GM10248 (cell line): Measurements from ENCODE around the gene TUBG2.
A peak's percentile ranks its signal among the peaks of the same experiment; 100 is the strongest.

ENCODE experiments used
- CTCF ChIA-PET: fragments of 300-600 bp; sonication (Branson Sonifier 250); formaldehyde crosslinking; extraction: SDS; loops from one replicate; lab custom pipeline; 2021; ENCODE audit warnings: antibody characterized with exemption; lab: Yijun Ruan, JAX
- POLR2A ChIA-PET: fragments of 350-650 bp; sonication (Branson Sonifier 250); formaldehyde crosslinking; extraction: SDS; loops from one replicate; lab custom pipeline; 2020; ENCODE audit warnings: antibody characterized with exemption; lab: Yijun Ruan, JAX
- DNase-seq: peaks from one replicate; pipeline ENCODE4 v3.0.0; 2012; ENCODE audit errors: extremely low spot score
- TF ChIP-seq, protein P1 (sequence below): IDR thresholded peaks from 2 replicates; pipeline ENCODE4 v1.5.1; 2012; ENCODE audit warnings: mild to moderate bottlenecking, low read depth; ENCODE audit errors: extremely low read depth, missing control alignments, control extremely low read depth

The TUBG2 gene

DNA sequence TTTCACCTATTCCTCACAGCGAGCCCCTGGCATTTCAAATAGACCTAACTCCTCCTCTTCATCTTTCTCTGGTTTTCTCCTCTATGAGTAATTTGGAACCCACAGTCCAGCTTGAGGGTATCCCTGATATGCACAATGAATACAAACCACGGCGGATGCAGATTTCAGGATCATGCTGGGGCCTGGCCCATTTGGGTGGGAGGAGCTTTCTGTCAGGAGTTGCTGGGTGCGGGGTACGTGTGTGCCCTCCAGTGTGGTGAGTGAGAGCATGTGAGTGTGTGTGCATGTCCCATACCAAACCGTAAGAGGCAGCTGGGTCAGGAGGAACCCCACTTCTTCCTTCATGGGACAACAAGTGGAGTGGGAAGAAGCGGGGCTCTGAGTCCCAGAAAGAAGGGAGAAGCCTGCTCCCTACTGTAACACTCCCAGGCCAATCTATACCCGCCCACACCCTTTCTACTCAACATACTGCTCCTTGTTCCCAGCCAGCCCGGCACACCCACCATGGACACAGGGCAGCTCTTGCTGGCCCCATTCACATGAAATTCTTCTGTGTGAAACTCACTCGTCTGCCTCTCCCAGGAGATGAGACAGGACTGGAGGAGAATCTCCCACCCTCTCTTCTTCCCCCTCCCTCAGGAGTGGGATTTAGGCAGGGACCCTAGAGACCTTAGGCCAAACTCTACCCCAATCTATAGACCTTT, 41.7 kb downstream of the TUBG2 start:
- no peak for DNase-seq
- CTCF ChIA-PET: interaction anchor here (1.0 kb wide), 1 partner anchor 18 kb away, joined by 3 read pairs; no protein-coding TSS in a partner anchor
- TF ChIP-seq, protein P1, sequence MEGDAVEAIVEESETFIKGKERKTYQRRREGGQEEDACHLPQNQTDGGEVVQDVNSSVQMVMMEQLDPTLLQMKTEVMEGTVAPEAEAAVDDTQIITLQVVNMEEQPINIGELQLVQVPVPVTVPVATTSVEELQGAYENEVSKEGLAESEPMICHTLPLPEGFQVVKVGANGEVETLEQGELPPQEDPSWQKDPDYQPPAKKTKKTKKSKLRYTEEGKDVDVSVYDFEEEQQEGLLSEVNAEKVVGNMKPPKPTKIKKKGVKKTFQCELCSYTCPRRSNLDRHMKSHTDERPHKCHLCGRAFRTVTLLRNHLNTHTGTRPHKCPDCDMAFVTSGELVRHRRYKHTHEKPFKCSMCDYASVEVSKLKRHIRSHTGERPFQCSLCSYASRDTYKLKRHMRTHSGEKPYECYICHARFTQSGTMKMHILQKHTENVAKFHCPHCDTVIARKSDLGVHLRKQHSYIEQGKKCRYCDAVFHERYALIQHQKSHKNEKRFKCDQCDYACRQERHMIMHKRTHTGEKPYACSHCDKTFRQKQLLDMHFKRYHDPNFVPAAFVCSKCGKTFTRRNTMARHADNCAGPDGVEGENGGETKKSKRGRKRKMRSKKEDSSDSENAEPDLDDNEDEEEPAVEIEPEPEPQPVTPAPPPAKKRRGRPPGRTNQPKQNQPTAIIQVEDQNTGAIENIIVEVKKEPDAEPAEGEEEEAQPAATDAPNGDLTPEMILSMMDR: no peak
- POLR2A ChIA-PET: interaction anchor here (0.6 kb wide), 1 partner anchor 1387 kb away, joined by 4 read pairs; no protein-coding TSS in a partner anchor

DNA sequence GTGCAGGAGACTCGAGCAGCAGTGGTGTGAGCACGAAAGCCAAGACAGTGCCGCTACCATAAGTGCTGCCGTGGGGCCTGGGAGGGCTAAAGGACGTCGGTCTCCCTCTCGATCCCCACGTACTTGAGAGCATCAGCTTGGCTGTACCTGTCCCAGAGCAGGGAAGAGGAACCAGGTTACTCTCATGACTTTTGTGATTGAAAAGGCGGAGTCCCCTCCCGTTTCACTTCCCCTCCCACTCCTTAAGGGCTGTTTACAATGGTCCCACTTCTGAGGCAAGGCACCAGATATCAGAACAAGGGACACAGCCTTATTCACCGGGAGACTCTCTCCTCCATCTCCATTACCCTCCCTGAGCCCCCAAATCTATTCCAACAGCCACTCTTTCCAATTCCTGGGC, 43.4 kb downstream of the TUBG2 start:
- ChIA-PET CTCF (interaction anchor here (1.6 to 2.1 kb wide), 3 partner anchors 61 to 125 kb away, joined by 3 to 7 read pairs (median 6); partner anchors contain the start of gene PSMC3IP), POLR2A (no interaction called here)
- TF ChIP-seq, protein P1: no peak
- DNase-seq: peak; percentile 58

DNA sequence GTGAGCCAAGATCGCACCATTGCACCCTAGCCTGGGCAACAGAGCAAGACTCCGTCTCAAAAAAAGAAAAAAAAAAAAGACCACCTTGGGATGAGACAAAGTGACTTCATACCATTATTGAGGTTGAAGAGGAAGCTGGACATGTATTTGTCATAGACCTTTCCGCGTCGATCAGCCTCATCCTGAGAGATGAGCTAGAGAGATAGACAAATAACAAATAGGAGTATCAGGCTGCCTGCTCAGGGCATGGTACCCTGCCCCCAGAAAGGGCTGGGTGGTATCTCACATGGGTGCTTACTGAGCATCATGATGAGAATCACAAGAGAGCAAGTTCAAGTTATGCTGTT, 45.4 kb downstream of the TUBG2 start:
- DNase-seq: no peak
- ChIA-PET POLR2A (interaction anchor here (1.0 kb wide), 2 partner anchors 266 to 612 kb away, joined by 3 to 5 read pairs; no protein-coding TSS in a partner anchor), CTCF (interaction anchor here (0.6 to 3.0 kb wide), 7 partner anchors 9 to 126 kb away, joined by 3 to 10 read pairs (median 3); partner anchors contain the start of gene PSMC3IP)
- TF ChIP-seq, protein P1: no peak

DNA sequence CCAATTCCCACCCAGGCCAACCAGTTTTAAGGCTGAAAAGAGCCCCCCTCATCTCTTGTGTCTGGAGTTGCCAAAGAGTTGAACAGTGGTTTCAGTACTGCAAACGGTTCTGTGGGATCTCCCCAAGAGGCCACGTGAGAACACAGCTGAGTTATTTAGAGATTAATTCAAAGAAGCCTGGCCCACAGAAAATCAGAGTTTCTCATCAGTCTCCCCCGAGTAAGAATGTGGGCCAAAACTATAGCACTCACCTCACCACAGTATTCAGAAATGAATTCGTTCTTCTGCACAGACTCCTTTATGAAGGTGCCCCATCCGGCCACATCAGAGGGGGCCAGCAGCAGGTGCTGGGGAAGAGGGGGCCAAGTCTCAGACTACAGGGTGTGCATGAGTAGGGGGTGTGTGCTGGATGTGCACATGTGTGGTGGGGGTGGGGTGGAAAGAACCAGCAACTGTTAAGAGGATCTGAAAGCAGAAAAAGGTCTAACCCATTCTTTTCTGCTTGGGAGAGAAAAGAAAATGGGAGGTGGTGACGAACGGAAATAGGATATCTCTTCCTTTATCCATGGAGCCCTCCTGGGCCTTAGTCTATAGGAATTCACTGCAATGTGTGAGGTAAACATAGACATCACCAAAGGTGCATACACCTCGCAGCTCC, 45.9 kb downstream of the TUBG2 start:
- ChIA-PET POLR2A (interaction anchor here (0.6 to 1.0 kb wide), 3 partner anchors 80 to 612 kb away, joined by 3 to 5 read pairs (median 3); no protein-coding TSS in a partner anchor), CTCF (interaction anchor here (0.6 to 3.0 kb wide), 8 partner anchors 9 to 127 kb away, joined by 3 to 10 read pairs (median 3); partner anchors contain the start of gene PSMC3IP)
- TF ChIP-seq, protein P1: no peak
- DNase-seq: peak; percentile 76

DNA sequence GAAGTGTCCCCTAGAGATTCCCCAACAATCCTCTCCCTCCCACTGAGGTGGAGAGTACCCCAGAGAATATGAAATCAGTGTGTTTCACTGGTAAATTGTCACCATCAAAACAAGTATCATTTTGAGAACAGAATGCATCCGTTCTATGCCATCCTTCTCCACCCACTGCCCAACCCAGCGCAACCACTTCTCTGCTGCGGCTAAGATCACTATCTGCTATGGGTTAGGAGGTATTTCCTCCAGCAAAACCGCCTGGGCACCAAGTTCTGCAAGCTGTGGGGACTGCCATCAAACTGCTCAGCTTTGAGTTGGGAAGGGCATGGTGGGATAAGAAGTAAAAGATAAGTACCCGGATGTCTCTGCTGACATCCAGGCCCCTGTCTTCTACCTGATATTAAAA, 47.6 kb downstream of the TUBG2 start:
- ChIA-PET CTCF (interaction anchor here (0.9 to 4.9 kb wide), 3 partner anchors 13 to 128 kb away, joined by 3 to 17 read pairs (median 4); partner anchors contain the start of gene PSMC3IP), POLR2A (no interaction called here)
- TF ChIP-seq, protein P1: no peak
- DNase-seq: no peak

DNA sequence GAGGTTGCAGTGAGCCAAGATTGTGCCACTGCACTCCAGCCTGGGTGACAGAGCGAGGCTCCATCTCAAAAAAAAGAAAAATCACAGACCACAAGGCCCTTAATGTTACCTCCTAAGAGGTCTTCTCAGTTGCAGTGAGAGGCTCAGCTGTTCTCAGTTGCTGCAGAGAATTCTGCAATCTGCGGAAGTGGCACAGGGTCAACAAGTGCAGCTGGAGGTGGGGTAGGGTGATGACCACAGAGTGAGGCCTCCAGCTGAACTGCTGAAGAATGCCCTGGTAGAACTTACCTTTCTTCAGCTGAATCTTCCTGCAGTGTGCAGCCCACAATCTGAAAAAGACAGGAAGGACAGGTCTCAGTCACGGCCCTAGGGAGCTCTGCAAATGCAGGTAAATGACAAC, 49.5 kb downstream of the TUBG2 start:
- DNase-seq: no peak
- ChIA-PET POLR2A (no interaction called here), CTCF (interaction anchor here (1.5 to 4.9 kb wide), 6 partner anchors 29 to 130 kb away, joined by 3 to 17 read pairs (median 7); partner anchors contain the start of gene PSMC3IP)
- TF ChIP-seq, protein P1: no peak
